ENCODE results near the gene GHR. TPM values are rescaled to one million over a fixed set of nuclear protein-coding genes. Genes with fewer than 3 reads are reported as not detected.

The GHR gene
- polyA plus RNA-seq, 3 donors = not detected

- no CpG with 5 or more reads among the region's 1 CpG for WGBS (ENCODE audit: insufficient coverage)
- no peak overlapping the region for H3K9ac ChIP-seq (ENCODE audit: insufficient read depth, low read length, poor library complexity, severe bottlenecking)
- H3K4me1 ChIP-seq (ENCODE audit: control insufficient read depth in 1 of 2, insufficient read depth in 2 of 2, low read length in 2 of 2) = no peaks in the 10 kb centered on the region
- no peak for TF ChIP-seq CTCF (IDR thresholded peaks at IDR 0.05)
- Mint-ChIP-seq H3K27me3 (ENCODE audit: low read depth in 3 of 3) (peaks cover 0 to 5% (median 2%) of the 10 kb centered on the region in 3 donors), H3K9me3 (no peaks in the 10 kb centered on the region), H3K36me3 (no peaks in the 10 kb centered on the region), H3K4me3 (no peak overlapping the region), H3K27ac (peak overlapping the region in 1 of 7 donors; percentile 17), H3K4me1 (no peaks in the 10 kb centered on the region)
- intact Hi-C loops (cut with micrococcal nuclease) = no loop called here
- H3K36me3 ChIP-seq (replicated peaks in 1 of 2; ENCODE audit: control insufficient read depth in 1 of 2, insufficient read depth in 2 of 2, low read length in 2 of 2) = no peaks in the 10 kb centered on the region
- no peak for DNase-seq
- H3K27me3 ChIP-seq (ENCODE audit: control insufficient read depth in 2 of 2, insufficient read depth in 2 of 2, low read length in 2 of 2) = no peaks in the 10 kb centered on the region
- H2AFZ ChIP-seq (ENCODE audit: insufficient read depth, low read depth, low read length, poor library complexity, severe bottlenecking) = no peak overlapping the region
- H3K4me2 ChIP-seq (replicated peaks; ENCODE audit: extremely low read depth, low read length, poor library complexity, severe bottlenecking) = no peak overlapping the region
- no peaks in the 10 kb centered on the region for H3K9me3 ChIP-seq (replicated peaks in 1 of 2; ENCODE audit: control insufficient read depth in 1 of 2, insufficient read depth in 1 of 2, low read length in 2 of 2)
- H4K20me1 ChIP-seq (ENCODE audit: insufficient read depth, low read length) = no peaks in the 10 kb centered on the region
- H3K79me2 ChIP-seq (ENCODE audit: insufficient read depth, low read length) = no peaks in the 10 kb centered on the region
- H3K27ac ChIP-seq (ENCODE audit: low read depth in 1 of 2, low read length in 2 of 2) = no peak overlapping the region
- H3K4me3 ChIP-seq (replicated peaks in 1 of 3; ENCODE audit: low read depth in 2 of 3, low read length in 3 of 3) = no peak overlapping the region
These were observed 209.2 kb downstream of the GHR start for GRCh38 chr5:42632354-42632900.

GRCh38 chr5:42634575-42634974 is 211.3 kb downstream of the GHR start:
- TF ChIP-seq CTCF (IDR thresholded peaks at IDR 0.05) = no peak
- Mint-ChIP-seq H3K4me1 (no peaks in the 10 kb centered on the region), H3K4me3 (no peak overlapping the region)

More at GRCh38 chr5:42634575-42634974, 211.3 kb downstream of the GHR start:
- Histone ChIP-seq H3K4me1 (ENCODE audit: control insufficient read depth in 1 of 2, insufficient read depth in 2 of 2, low read length in 2 of 2) (no peaks in the 10 kb centered on the region), H4K20me1 (ENCODE audit: insufficient read depth, low read length) (no peaks in the 10 kb centered on the region), H3K27ac (ENCODE audit: low read depth in 1 of 2, low read length in 2 of 2) (no peak overlapping the region), H3K27me3 (ENCODE audit: control insufficient read depth in 2 of 2, insufficient read depth in 2 of 2, low read length in 2 of 2) (no peaks in the 10 kb centered on the region), H3K9ac (ENCODE audit: insufficient read depth, low read length, poor library complexity, severe bottlenecking) (no peak overlapping the region), H2AFZ (ENCODE audit: insufficient read depth, low read depth, low read length, poor library complexity, severe bottlenecking) (no peak overlapping the region), H3K9me3 (replicated peaks in 1 of 2; ENCODE audit: control insufficient read depth in 1 of 2, insufficient read depth in 1 of 2, low read length in 2 of 2) (no peaks in the 10 kb centered on the region), H3K79me2 (ENCODE audit: insufficient read depth, low read length) (no peaks in the 10 kb centered on the region), H3K4me3 (replicated peaks in 1 of 3; ENCODE audit: low read depth in 2 of 3, low read length in 3 of 3) (no peak overlapping the region), H3K36me3 (replicated peaks in 1 of 2; ENCODE audit: control insufficient read depth in 1 of 2, insufficient read depth in 2 of 2, low read length in 2 of 2) (no peaks in the 10 kb centered on the region), H3K4me2 (replicated peaks; ENCODE audit: extremely low read depth, low read length, poor library complexity, severe bottlenecking) (no peak overlapping the region)
- no peaks in the 10 kb centered on the region for H3K36me3 Mint-ChIP-seq
- H3K27me3 Mint-ChIP-seq (ENCODE audit: low read depth in 3 of 3) = peaks cover 0 to 7% (median 2%) of the 10 kb centered on the region in 3 donors
- intact Hi-C loops (cut with micrococcal nuclease) = no loop called here
- H3K9me3 Mint-ChIP-seq = no peaks in the 10 kb centered on the region
- DNase-seq = no peak
- WGBS (ENCODE audit: insufficient coverage) = no CpG with 5 or more reads among the region's 4 CpGs
- H3K27ac Mint-ChIP-seq = no peak overlapping the region
